ENCODE data around the gene CLCN7. TPM values are rescaled to one million over a fixed set of nuclear protein-coding genes. Genes with fewer than 3 reads are reported as not detected.

The CLCN7 gene
- total and polyA plus RNA-seq, 2 experiments from 2014 or later, result 17.4 to 53.8 TPM

- Histone ChIP-seq H3K4me2 (no peak overlapping the region), H3K4me3 (no peak overlapping the region), H3K79me2 (replicated peaks; ENCODE audit: insufficient read depth) (no peaks in the 10 kb centered on the region), H3K4me1 (ENCODE audit: insufficient read depth) (no peaks in the 10 kb centered on the region), H2AFZ (no peak overlapping the region), H3K9me2 (ENCODE audit: insufficient read depth) (no peaks in the 10 kb centered on the region), H3K36me3 (ENCODE audit: insufficient read depth) (no peaks in the 10 kb centered on the region), H3K27me3 (ENCODE audit: insufficient read depth) (no peaks in the 10 kb centered on the region), H3F3A (replicated peaks; ENCODE audit: low read depth) (no peaks in the 10 kb centered on the region), H4K20me1 (replicated peaks; ENCODE audit: insufficient read depth) (no peaks in the 10 kb centered on the region; the same call in 1 of the 2 replicates), H3K27ac (ENCODE audit: low read depth) (no peak overlapping the region)
- Mint-ChIP-seq H3K27me3 (ENCODE audit: insufficient read depth, low read depth, poor library complexity) (peaks cover 7% of the 10 kb centered on the region), H3K4me1 (no peaks in the 10 kb centered on the region; the same call in 2 of the 3 replicates), H3K36me3 (ENCODE audit: low read depth) (peaks cover 12% of the 10 kb centered on the region; the same call in 2 of the 3 replicates), H3K9me3 (no peaks in the 10 kb centered on the region), H3K27ac (no peak overlapping the region), H3K4me3 (no peak overlapping the region)
- no peak for TF ChIP-seq ZNF462 (CRISPR knock-in tag; IDR thresholded peaks at IDR 0.05)
- TF ChIP-seq ETS1 (IDR thresholded peaks at IDR 0.05), result no peak
- no peak for TF ChIP-seq ZNF331 (CRISPR knock-in tag; IDR thresholded peaks at IDR 0.05; ENCODE audit: low read depth)
- no peak for TF ChIP-seq ZNF114 (CRISPR knock-in tag; IDR thresholded peaks at IDR 0.05)
- TF ChIP-seq EZH2phosphoT487 (IDR thresholded peaks at IDR 0.05; ENCODE audit: unreplicated experiment), result no peak
- TF ChIP-seq EZH2 (IDR thresholded peaks at IDR 0.05; ENCODE audit: low read depth, unreplicated experiment), result no peak
- no peak for TF ChIP-seq STAT1 (IDR thresholded peaks at IDR 0.05; ENCODE audit: unreplicated experiment)
- TF ChIP-seq REST (IDR thresholded peaks at IDR 0.05; ENCODE audit: unreplicated experiment), result no peak
- TF ChIP-seq CTCF (conservative IDR thresholded peaks at IDR 0.05; ENCODE audit: low read depth in 2 of 2), result no peak
- TF ChIP-seq JUNB (IDR thresholded peaks at IDR 0.05; ENCODE audit: unreplicated experiment), result no peak
- TF ChIP-seq CREB1 (CRISPR knock-in tag; IDR thresholded peaks at IDR 0.05; ENCODE audit: low read depth), result no peak
- no peak for TF ChIP-seq NANOG (IDR thresholded peaks at IDR 0.05; ENCODE audit: borderline replicate concordance)
- no peak for TF ChIP-seq POLR2AphosphoS5 (IDR thresholded peaks at IDR 0.05; ENCODE audit: low read depth)
- ATAC-seq, result no peak
- DNase-seq (ENCODE audit: low spot score), result no peak
These were observed 77.0 kb downstream of the CLCN7 start for GRCh38 chr16:1397779-1398178.

All from GM23338 (cell line).